MM.1S (cell line): ENCODE results near the gene CDK5RAP1.

Source experiments
- DNase-seq: peaks from one replicate; pipeline ENCODE4 v3.0.0-alpha.2; 2015
- H2AFZ ChIP-seq: fragments of 300-600 bp; sonication (generic); 2 replicates; pipeline ENCODE4 v1.6.0; 2016; ENCODE audit warnings: antibody characterized with exemption, low read length
- H3F3A ChIP-seq: fragments of 300-600 bp; sonication (generic); 2 replicates; pipeline ENCODE4 v1.6.1; 2016; ENCODE audit warnings: mild to moderate bottlenecking, antibody characterized with exemption, low read length, moderate library complexity, mixed read lengths; ENCODE audit not compliant: insufficient read depth
- H3K27ac ChIP-seq: fragments of 300-600 bp; sonication (generic); 2 replicates; pipeline ENCODE4 v1.5.1; 2016; ENCODE audit warnings: mild to moderate bottlenecking, low read length
- H3K27me3 ChIP-seq: fragments of 300-600 bp; sonication (generic); replicated peaks from 2 replicates; pipeline ENCODE4 v1.6.0; 2016; ENCODE audit warnings: low read length; ENCODE audit not compliant: insufficient read depth
- H3K36me3 ChIP-seq: fragments of 300-600 bp; sonication (generic); replicated peaks from 2 replicates; pipeline ENCODE4 v1.6.1; 2016; ENCODE audit warnings: mild to moderate bottlenecking, low read length, mixed read lengths; ENCODE audit not compliant: insufficient read depth
- H3K4me1 ChIP-seq: fragments of 300-600 bp; sonication (generic); 2 replicates; pipeline ENCODE4 v1.6.1; 2016; ENCODE audit warnings: low read length, mixed read lengths
- H3K4me2 ChIP-seq: fragments of 300-600 bp; sonication (generic); 2 replicates; pipeline ENCODE4 v1.6.0; 2016; ENCODE audit warnings: low read depth, low read length
- H3K4me3 ChIP-seq: fragments of 300-600 bp; sonication (generic); 2 replicates; pipeline ENCODE4 v1.5.1; 2016; ENCODE audit warnings: low read length, mixed read lengths
- H3K79me2 ChIP-seq: fragments of 300-600 bp; sonication (generic); 2 replicates; pipeline ENCODE4 v1.6.1; 2016; ENCODE audit warnings: mixed run types, low read length, mixed read lengths
- H3K9ac ChIP-seq: fragments of 300-600 bp; sonication (generic); 2 replicates; pipeline ENCODE4 v1.6.1; 2016; ENCODE audit warnings: low read length, mixed read lengths
- H3K9me2 ChIP-seq: fragments of 300-600 bp; sonication (generic); replicated peaks from 2 replicates; pipeline ENCODE4 v1.6.1; 2016; ENCODE audit warnings: mild to moderate bottlenecking, low read length, mixed read lengths; ENCODE audit not compliant: insufficient read depth
- H3K9me3 ChIP-seq: fragments of 300-600 bp; sonication (generic); replicated peaks from 2 replicates; pipeline ENCODE4 v1.6.1; 2016; ENCODE audit warnings: mild to moderate bottlenecking, low read length, mixed read lengths; ENCODE audit not compliant: insufficient read depth
- H4K20me1 ChIP-seq: fragments of 300-600 bp; sonication (generic); 2 replicates; pipeline ENCODE4 v1.6.1; 2016; ENCODE audit warnings: mild to moderate bottlenecking, low read length, moderate library complexity, mixed read lengths; ENCODE audit not compliant: insufficient read depth
- EZH2 ChIP-seq: fragments of 300-600 bp; sonication (generic); optimal IDR thresholded peaks from 2 replicates; pipeline ENCODE3; 2017; ENCODE audit warnings: low read depth, mild to moderate bottlenecking, antibody characterized with exemption, low read length, mixed read lengths
- EZH2phosphoT487 ChIP-seq: fragments of 300-600 bp; sonication (generic); IDR thresholded peaks from 2 replicates; pipeline ENCODE4 v1.6.1; 2018; ENCODE audit warnings: antibody characterized with exemption, low read length
- TF ChIP-seq, protein P1 (sequence below): fragments of 300-600 bp; sonication (generic); IDR thresholded peaks from 2 replicates; pipeline ENCODE4 v1.5.1; 2016; ENCODE audit warnings: antibody characterized with exemption, low read length, mixed read lengths

CDK5RAP1 gene

DNA sequence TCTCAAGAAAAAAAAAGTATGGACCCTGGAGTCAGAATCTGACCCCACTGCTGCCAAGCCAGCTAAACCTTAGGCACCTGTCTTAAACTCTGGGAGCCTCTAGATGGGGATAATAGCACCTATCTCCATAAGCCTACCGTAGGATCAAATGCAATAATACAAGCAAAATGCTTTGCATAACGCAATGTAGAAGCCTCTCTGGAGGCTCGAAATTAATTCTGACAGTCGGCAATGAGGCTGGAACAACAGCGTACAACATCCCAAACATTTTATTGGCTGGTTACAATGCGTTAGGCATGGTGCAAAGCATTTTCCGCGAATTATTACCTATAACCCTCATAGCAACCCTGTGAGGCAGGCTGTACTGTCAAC lies 521 bp downstream of the CDK5RAP1 start:
- H3K9me3 ChIP-seq: no peaks in the 10 kb centered on the region
- no peaks in the 10 kb centered on the region for H3K36me3 ChIP-seq
- H3K27ac ChIP-seq: no peak overlapping the region
- TF ChIP-seq, protein P1, sequence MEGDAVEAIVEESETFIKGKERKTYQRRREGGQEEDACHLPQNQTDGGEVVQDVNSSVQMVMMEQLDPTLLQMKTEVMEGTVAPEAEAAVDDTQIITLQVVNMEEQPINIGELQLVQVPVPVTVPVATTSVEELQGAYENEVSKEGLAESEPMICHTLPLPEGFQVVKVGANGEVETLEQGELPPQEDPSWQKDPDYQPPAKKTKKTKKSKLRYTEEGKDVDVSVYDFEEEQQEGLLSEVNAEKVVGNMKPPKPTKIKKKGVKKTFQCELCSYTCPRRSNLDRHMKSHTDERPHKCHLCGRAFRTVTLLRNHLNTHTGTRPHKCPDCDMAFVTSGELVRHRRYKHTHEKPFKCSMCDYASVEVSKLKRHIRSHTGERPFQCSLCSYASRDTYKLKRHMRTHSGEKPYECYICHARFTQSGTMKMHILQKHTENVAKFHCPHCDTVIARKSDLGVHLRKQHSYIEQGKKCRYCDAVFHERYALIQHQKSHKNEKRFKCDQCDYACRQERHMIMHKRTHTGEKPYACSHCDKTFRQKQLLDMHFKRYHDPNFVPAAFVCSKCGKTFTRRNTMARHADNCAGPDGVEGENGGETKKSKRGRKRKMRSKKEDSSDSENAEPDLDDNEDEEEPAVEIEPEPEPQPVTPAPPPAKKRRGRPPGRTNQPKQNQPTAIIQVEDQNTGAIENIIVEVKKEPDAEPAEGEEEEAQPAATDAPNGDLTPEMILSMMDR: peak; percentile 31
- TF ChIP-seq EZH2: no peak
- no peak for TF ChIP-seq EZH2phosphoT487
- peak overlapping the region; percentile 90 for H2AFZ ChIP-seq
- H3K9ac ChIP-seq: peak overlapping the region; percentile 67
- H3K4me3 ChIP-seq: peak overlapping the region; percentile 87
- H3K27me3 ChIP-seq: no peaks in the 10 kb centered on the region
- DNase-seq: peak; percentile 39
- H3K79me2 ChIP-seq: peaks cover 55% of the 10 kb centered on the region
- no peaks in the 10 kb centered on the region for H3K9me2 ChIP-seq
- no peaks in the 10 kb centered on the region for H3F3A ChIP-seq
- H3K4me1 ChIP-seq: 0 out of 2 replicates have a peak, but pooled peaks cover 4% of the 10 kb centered on the region
- H4K20me1 ChIP-seq: no peaks in the 10 kb centered on the region
- H3K4me2 ChIP-seq: peak overlapping the region; percentile 76

DNA sequence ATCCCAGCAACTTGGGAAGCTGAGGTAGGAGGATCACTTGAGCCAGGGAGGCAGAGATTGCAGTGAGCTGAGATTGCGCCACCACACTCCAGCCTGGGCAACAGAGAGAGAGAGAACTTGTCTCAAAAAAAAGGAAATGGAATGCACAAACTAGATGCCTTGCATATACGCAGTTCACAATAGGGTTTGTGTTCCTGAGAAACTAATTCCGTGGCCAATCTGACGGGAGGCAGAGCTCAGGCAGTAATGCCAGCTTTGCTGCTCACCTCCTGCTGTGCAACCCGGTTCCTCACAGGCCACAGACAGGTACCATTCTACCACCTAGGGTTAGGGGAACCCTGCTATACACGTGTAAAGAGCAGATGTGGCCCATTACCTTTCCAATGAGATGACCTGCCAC lies 1.4 kb downstream of the CDK5RAP1 start:
- no peak overlapping the region; the same call in 1 of the 2 replicates for H3K9ac ChIP-seq
- H4K20me1 ChIP-seq: no peaks in the 10 kb centered on the region
- H3F3A ChIP-seq: no peaks in the 10 kb centered on the region
- no peaks in the 10 kb centered on the region for H3K27me3 ChIP-seq
- 0 out of 2 replicates have a peak, but pooled peaks cover 4% of the 10 kb centered on the region for H3K4me1 ChIP-seq
- TF ChIP-seq EZH2 (no peak), EZH2phosphoT487 (no peak)
- TF ChIP-seq, protein P1: no peak
- H3K4me3 ChIP-seq: no peak overlapping the region
- H2AFZ ChIP-seq: no peak overlapping the region
- DNase-seq: no peak
- peaks cover 58% of the 10 kb centered on the region for H3K79me2 ChIP-seq
- no peaks in the 10 kb centered on the region for H3K9me3 ChIP-seq
- no peaks in the 10 kb centered on the region for H3K36me3 ChIP-seq
- peak overlapping the region; percentile 76; the same call in 1 of the 2 replicates for H3K4me2 ChIP-seq
- no peak overlapping the region for H3K27ac ChIP-seq
- H3K9me2 ChIP-seq: no peaks in the 10 kb centered on the region

DNA sequence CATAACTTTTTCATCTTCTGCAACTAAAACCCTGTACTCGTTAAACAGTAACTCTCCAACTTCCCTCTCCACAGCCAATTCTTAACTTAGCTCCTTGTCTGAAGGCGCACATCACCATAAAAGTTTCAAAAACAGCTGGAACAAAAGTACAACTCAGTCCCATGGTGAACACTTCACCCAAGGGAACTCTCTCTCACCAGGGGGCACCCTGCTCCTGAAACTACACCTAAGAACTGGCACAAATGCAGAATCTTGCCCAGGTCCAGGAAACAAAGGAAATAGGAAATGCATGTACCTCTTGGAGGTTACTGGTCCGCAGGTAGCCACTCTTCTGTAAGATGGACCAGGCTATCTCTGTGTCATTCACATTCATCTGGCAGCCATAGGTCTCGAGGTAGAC lies 6.6 kb downstream of the CDK5RAP1 start:
- H4K20me1 ChIP-seq: no peaks in the 10 kb centered on the region
- no peaks in the 10 kb centered on the region for H3K27me3 ChIP-seq
- no peak for TF ChIP-seq EZH2
- TF ChIP-seq EZH2phosphoT487: no peak
- TF ChIP-seq, protein P1: 0 out of 2 replicates have a peak, but pooled peaks have one; percentile 5
- H3K4me2 ChIP-seq: no peak overlapping the region
- H3K4me3 ChIP-seq: no peak overlapping the region
- H3K9me2 ChIP-seq: no peaks in the 10 kb centered on the region
- no peak for DNase-seq
- H3K27ac ChIP-seq: no peak overlapping the region
- no peaks in the 10 kb centered on the region for H3K4me1 ChIP-seq
- no peaks in the 10 kb centered on the region for H3F3A ChIP-seq
- no peak overlapping the region for H3K9ac ChIP-seq
- H3K79me2 ChIP-seq: peaks cover 48% of the 10 kb centered on the region
- H3K9me3 ChIP-seq: no peaks in the 10 kb centered on the region
- H3K36me3 ChIP-seq: peaks cover 3% of the 10 kb centered on the region; the same call in 1 of the 2 replicates
- no peak overlapping the region for H2AFZ ChIP-seq
